Activated naive CD8-positive, alpha-beta T cell treated with anti-CD3 and anti-CD28 coated beads for 36 hours (primary cell): ENCODE data around the gene LRRC47. TPM values are rescaled to one million over a fixed set of nuclear protein-coding genes. Genes with fewer than 3 reads are reported as not detected.

Source experiments
- DNase-seq: peaks from one replicate; pipeline ENCODE4 v3.0.0; 2021
- H3K27ac Mint-ChIP-seq: one replicate; pipeline ENCODE4 v1.8.0; 2022; ENCODE audit warnings: mild to moderate bottlenecking, moderate library complexity, mixed read lengths
- H3K27me3 Mint-ChIP-seq: one replicate; pipeline ENCODE4 v1.8.0; 2022; ENCODE audit warnings: mild to moderate bottlenecking, mixed read lengths
- H3K36me3 Mint-ChIP-seq: one replicate; pipeline ENCODE4 v1.8.0; 2021; ENCODE audit warnings: mild to moderate bottlenecking, mixed read lengths
- H3K4me1 Mint-ChIP-seq: one replicate; pipeline ENCODE4 v1.8.0; 2021; ENCODE audit warnings: mixed read lengths
- H3K4me3 Mint-ChIP-seq: one replicate; pipeline ENCODE4 v1.8.0; 2022; ENCODE audit warnings: mild to moderate bottlenecking, moderate library complexity, mixed read lengths
- H3K9me3 Mint-ChIP-seq: one replicate; pipeline ENCODE4 v1.8.0; 2022; ENCODE audit warnings: mixed read lengths
- total RNA-seq, 2 experiments: library from RNA; stranded (reverse); gene quantifications; one replicate each; pipeline ENCODE4 v1.2.3, GENCODE V29; 2021

Gene LRRC47
- total RNA-seq, 2 experiments from 2014 or later = 47.5 to 57.5 TPM

GRCh38 chr1:3773572-3774275, 22.6 kb downstream of the LRRC47 start:
- H3K4me1 Mint-ChIP-seq = peaks cover 8% of the 10 kb centered on the region
- no peak overlapping the region for H3K4me3 Mint-ChIP-seq
- no peaks in the 10 kb centered on the region for H3K9me3 Mint-ChIP-seq
- no peaks in the 10 kb centered on the region for H3K36me3 Mint-ChIP-seq
- no peak overlapping the region for H3K27ac Mint-ChIP-seq
- DNase-seq = no peak
- H3K27me3 Mint-ChIP-seq = no peaks in the 10 kb centered on the region

GRCh38 chr1:3772715-3773571, 23.4 kb downstream of the LRRC47 start, which contains the start of gene SMIM1:
SMIM1 (plus strand) TSS chr1:3772749; CDS start chr1:3775374, 2,625 bp downstream.
- Mint-ChIP-seq H3K36me3 (no peaks in the 10 kb centered on the region), H3K4me1 (peaks cover 8% of the 10 kb centered on the region), H3K27ac (peak within 1 kb of the TSS; percentile 85), H3K4me3 (peak within 1 kb of the TSS; percentile 79), H3K27me3 (no peaks in the 10 kb centered on the region), H3K9me3 (no peaks in the 10 kb centered on the region)
- DNase-seq = no peak

GRCh38 chr1:3772027-3772714, 24.1 kb downstream of the LRRC47 start:
- H3K27me3 Mint-ChIP-seq = peaks cover 3% of the 10 kb centered on the region
- H3K9me3 Mint-ChIP-seq = no peaks in the 10 kb centered on the region
- H3K4me1 Mint-ChIP-seq = peaks cover 8% of the 10 kb centered on the region
- H3K36me3 Mint-ChIP-seq = no peaks in the 10 kb centered on the region
- H3K27ac Mint-ChIP-seq = peak overlapping the region; percentile 85
- peak overlapping the region; percentile 79 for H3K4me3 Mint-ChIP-seq
- peak; percentile 88 for DNase-seq

GRCh38 chr1:3771108-3772026, 24.9 kb downstream of the LRRC47 start:
- Mint-ChIP-seq H3K4me3 (peak overlapping the region; percentile 79), H3K9me3 (no peaks in the 10 kb centered on the region), H3K27me3 (peaks cover 3% of the 10 kb centered on the region), H3K36me3 (no peaks in the 10 kb centered on the region), H3K4me1 (peaks cover 8% of the 10 kb centered on the region), H3K27ac (peak overlapping the region; percentile 85)
- no peak for DNase-seq

GRCh38 chr1:3770047-3770765, 26.1 kb downstream of the LRRC47 start:
- Mint-ChIP-seq H3K9me3 (no peaks in the 10 kb centered on the region), H3K27ac (peak overlapping the region; percentile 18), H3K27me3 (peaks cover 3% of the 10 kb centered on the region), H3K36me3 (no peaks in the 10 kb centered on the region), H3K4me1 (peaks cover 6% of the 10 kb centered on the region), H3K4me3 (no peak overlapping the region)
- no peak for DNase-seq

- Mint-ChIP-seq H3K4me1 (peaks cover 6% of the 10 kb centered on the region), H3K27ac (no peak overlapping the region), H3K9me3 (no peaks in the 10 kb centered on the region), H3K27me3 (peaks cover 3% of the 10 kb centered on the region), H3K4me3 (no peak overlapping the region), H3K36me3 (no peaks in the 10 kb centered on the region)
- DNase-seq = no peak
Measured at GRCh38 chr1:3768811-3769390, 27.4 kb downstream of the LRRC47 start.

GRCh38 chr1:3767328-3767925, 28.9 kb downstream of the LRRC47 start:
- peaks cover 3% of the 10 kb centered on the region for H3K27me3 Mint-ChIP-seq
- no peak overlapping the region for H3K4me3 Mint-ChIP-seq
- H3K4me1 Mint-ChIP-seq = peaks cover 4% of the 10 kb centered on the region
- H3K27ac Mint-ChIP-seq = no peak overlapping the region
- H3K36me3 Mint-ChIP-seq = no peaks in the 10 kb centered on the region
- DNase-seq = no peak
- no peaks in the 10 kb centered on the region for H3K9me3 Mint-ChIP-seq

- H3K9me3 Mint-ChIP-seq = peaks cover 3% of the 10 kb centered on the region
- H3K4me3 Mint-ChIP-seq = no peak overlapping the region
- H3K36me3 Mint-ChIP-seq = no peaks in the 10 kb centered on the region
- H3K27ac Mint-ChIP-seq = no peak overlapping the region
- peaks cover 27% of the 10 kb centered on the region for H3K27me3 Mint-ChIP-seq
- no peak for DNase-seq
- H3K4me1 Mint-ChIP-seq = no peaks in the 10 kb centered on the region
Measured at GRCh38 chr1:3763351-3764125, 32.8 kb downstream of the LRRC47 start.

- Mint-ChIP-seq H3K9me3 (peaks cover 3% of the 10 kb centered on the region), H3K36me3 (no peaks in the 10 kb centered on the region), H3K27ac (no peak overlapping the region), H3K27me3 (peaks cover 28% of the 10 kb centered on the region), H3K4me3 (no peak overlapping the region), H3K4me1 (no peaks in the 10 kb centered on the region)
- DNase-seq = no peak
Measured at GRCh38 chr1:3762873-3763228, 33.4 kb downstream of the LRRC47 start.

GRCh38 chr1:3762151-3762872, 34.0 kb downstream of the LRRC47 start:
- Mint-ChIP-seq H3K27me3 (peaks cover 25% of the 10 kb centered on the region), H3K27ac (no peak overlapping the region), H3K4me1 (no peaks in the 10 kb centered on the region), H3K9me3 (peaks cover 3% of the 10 kb centered on the region), H3K36me3 (no peaks in the 10 kb centered on the region), H3K4me3 (no peak overlapping the region)
- DNase-seq = no peak

GRCh38 chr1:3761296-3762010, 34.8 kb downstream of the LRRC47 start:
- H3K4me1 Mint-ChIP-seq = no peaks in the 10 kb centered on the region
- no peaks in the 10 kb centered on the region for H3K36me3 Mint-ChIP-seq
- H3K9me3 Mint-ChIP-seq = peaks cover 3% of the 10 kb centered on the region
- no peak overlapping the region for H3K4me3 Mint-ChIP-seq
- no peak for DNase-seq
- H3K27me3 Mint-ChIP-seq = peaks cover 25% of the 10 kb centered on the region
- no peak overlapping the region for H3K27ac Mint-ChIP-seq

- Mint-ChIP-seq H3K4me1 (no peaks in the 10 kb centered on the region), H3K36me3 (no peaks in the 10 kb centered on the region), H3K27ac (no peak overlapping the region), H3K27me3 (peaks cover 25% of the 10 kb centered on the region), H3K4me3 (no peak overlapping the region), H3K9me3 (peaks cover 3% of the 10 kb centered on the region)
- DNase-seq = no peak
Measured at GRCh38 chr1:3759796-3760195, 36.5 kb downstream of the LRRC47 start.
